HCT116 (cell line): ENCODE measurements around the gene KRTAP10-1. TPM values are rescaled to one million over a fixed set of nuclear protein-coding genes. Genes with fewer than 3 reads are reported as not detected.

Experiments used
- ATAC-seq: fragments of 200-7000 bp; cut with Tn5 transposase; 2 replicates; pipeline ENCODE4 v1.9.1; 2020; ENCODE audit warnings: mild to moderate bottlenecking, moderate library complexity
- BruUV-seq: library from RNA; stranded (reverse); fragments of 400-500 nt; replicated peaks from 2 replicates; lab custom pipeline; 2021; lab: Mats Ljungman, UMichigan
- CTCF ChIA-PET: fragments of 300-600 bp; sonication (Branson Sonifier 250); formaldehyde crosslinking; loops from one replicate; lab custom pipeline; 2021; ENCODE audit warnings: antibody characterized with exemption; lab: Charles Lee
- POLR2A ChIA-PET: fragments of 300-600, 350-600 bp; sonication (Branson Sonifier 250); formaldehyde crosslinking; loops from one replicate; lab custom pipeline; 2021; ENCODE audit warnings: antibody characterized with exemption; lab: Charles Lee
- RAD21 ChIA-PET, 2 experiments: fragments of 300-600 bp; sonication (Branson Sonifier 250); formaldehyde crosslinking; loops; one replicate each; lab custom pipeline; 2023; ENCODE audit warnings: low total read pairs in 2 of 2; ENCODE audit not compliant: uncharacterized antibody in 2 of 2, unreplicated experiment in 2 of 2, low non-redundant PET in 1 of 2; lab: Charles Lee
- DNase-seq: peaks from one replicate; pipeline ENCODE4 v3.0.0-alpha.2; 2010; ENCODE audit warnings: low read depth, low spot score
- H2AFZ ChIP-seq: fragments of 200-600 bp; shearing (Covaris generic), sonication (generic); 2 replicates; pipeline ENCODE4 v1.6.1; 2017; ENCODE audit warnings: low read depth, mixed run types, mixed read lengths, antibody characterized with exemption, low read length; ENCODE audit not compliant: poor library complexity, severe bottlenecking
- H3K27ac ChIP-seq: 2 replicates; pipeline ENCODE4 v1.5.1; 2012; ENCODE audit warnings: low read depth, low read length
- H3K27me3 ChIP-seq: fragments of 200-600 bp; sonication (generic); 2 replicates; pipeline ENCODE4 v1.6.1; 2016; ENCODE audit warnings: mixed run types, low read length, mixed read lengths; ENCODE audit not compliant: insufficient read depth
- H3K36me3 ChIP-seq, 2 experiments: fragments of 200-500 bp in 1 of 2; fragments of 200-600 bp in 1 of 2; sonication (Bioruptor generic) in 1 of 2; sonication (generic) in 1 of 2; 2 replicates each; pipeline versions ENCODE4 v1.5.1 to v1.6.1; 2014 to 2016; ENCODE audit warnings: low read length in 2 of 2, inconsistent platforms in 1 of 2, mixed read lengths in 1 of 2, mixed run types in 1 of 2; ENCODE audit not compliant: insufficient read depth in 2 of 2, control insufficient read depth in 1 of 2
- H3K4me1 ChIP-seq, 2 experiments: fragments of 200-600 bp in 1 of 2; sonication (generic) in 1 of 2; 2 replicates each; pipeline versions ENCODE4 v1.5.1 to v1.6.1; 2012 to 2017; ENCODE audit warnings: low read length in 2 of 2, inconsistent platforms in 1 of 2, mild to moderate bottlenecking in 1 of 2, mixed read lengths in 1 of 2, mixed run types in 1 of 2, moderate library complexity in 1 of 2; ENCODE audit not compliant: insufficient read depth in 2 of 2, control insufficient read depth in 1 of 2
- H3K4me2 ChIP-seq: fragments of 200-600 bp; sonication (generic); 2 replicates; pipeline ENCODE4 v1.6.1; 2017; ENCODE audit warnings: mixed run types, low read length, mixed read lengths
- H3K4me3 ChIP-seq, 2 experiments: fragments of 200-600 bp in 1 of 2; sonication (generic) in 1 of 2; replicated peaks in 1 of 2; 2 replicates each; pipeline ENCODE4 v1.5.1; 2011 to 2016; ENCODE audit warnings: low read length in 2 of 2, control low read depth in 1 of 2, low read depth in 1 of 2, mild to moderate bottlenecking in 1 of 2, mixed read lengths in 1 of 2, mixed run types in 1 of 2
- H3K79me2 ChIP-seq: fragments of 200-600 bp; sonication (generic); 2 replicates; pipeline ENCODE4 v1.6.1; 2017; ENCODE audit warnings: mild to moderate bottlenecking, mixed run types, low read length, moderate library complexity, mixed read lengths; ENCODE audit not compliant: insufficient read depth
- H3K9ac ChIP-seq: fragments of 200-600 bp; sonication (generic); 2 replicates; pipeline ENCODE4 v1.6.1; 2016; ENCODE audit warnings: low read length, mixed read lengths
- H3K9me2 ChIP-seq: fragments of 200-600 bp; sonication (generic), shearing (Covaris generic); 2 replicates; pipeline ENCODE4 v1.6.1; 2017; ENCODE audit warnings: mixed run types, mild to moderate bottlenecking, moderate library complexity; ENCODE audit not compliant: insufficient read depth
- H3K9me3 ChIP-seq, 2 experiments: fragments of 200-500 bp in 1 of 2; fragments of 200-600 bp in 1 of 2; sonication (Bioruptor generic) in 1 of 2; sonication (generic) in 1 of 2; 2 replicates each; pipeline ENCODE4 v1.6.1; 2014 to 2017; ENCODE audit warnings: low read length in 2 of 2, mixed read lengths in 2 of 2, inconsistent platforms in 1 of 2, low read depth in 1 of 2, mild to moderate bottlenecking in 1 of 2, mixed run types in 1 of 2, moderate library complexity in 1 of 2; ENCODE audit not compliant: control insufficient read depth in 1 of 2, insufficient read depth in 1 of 2
- H4K20me1 ChIP-seq: fragments of 200-600 bp; sonication (generic), shearing (Covaris generic); 2 replicates; pipeline ENCODE4 v1.6.1; 2017; ENCODE audit warnings: mixed run types, mild to moderate bottlenecking, moderate library complexity; ENCODE audit not compliant: insufficient read depth
- ATF3 ChIP-seq: IDR thresholded peaks from 2 replicates; pipeline ENCODE4 v1.6.1; 2012
- CBX3 ChIP-seq: IDR thresholded peaks from 2 replicates; pipeline ENCODE4 v1.6.1; 2012; ENCODE audit warnings: low read depth
- CEBPB ChIP-seq: IDR thresholded peaks from 2 replicates; pipeline ENCODE4 v1.6.1; 2012; ENCODE audit warnings: low read depth
- CTCF ChIP-seq, 3 experiments: fragments of 200-600 bp in 1 of 3; sonication (generic) in 1 of 3; IDR thresholded peaks in 2 of 3; conservative IDR thresholded peaks in 1 of 3; 2 replicates each; pipeline ENCODE4 v1.5.1; 2012 to 2017; ENCODE audit warnings: low read depth in 2 of 3, low read length in 2 of 3, antibody characterized with exemption in 1 of 3, borderline replicate concordance in 1 of 3, control low read depth in 1 of 3, mild to moderate bottlenecking in 1 of 3, mixed read lengths in 1 of 3, mixed run types in 1 of 3, moderate library complexity in 1 of 3; ENCODE audit not compliant: insufficient read depth in 1 of 3
- EGR1 ChIP-seq: IDR thresholded peaks from 2 replicates; pipeline ENCODE4 v1.6.1; 2012; ENCODE audit warnings: low read depth
- ELF1 ChIP-seq: IDR thresholded peaks from 2 replicates; pipeline ENCODE4 v1.6.1; 2012; ENCODE audit warnings: low read depth, borderline replicate concordance
- EZH2 ChIP-seq: fragments of 200-600 bp; sonication (generic); IDR thresholded peaks from 2 replicates; pipeline ENCODE4 v1.6.1; 2017; ENCODE audit warnings: antibody characterized with exemption, mixed run types
- FOSL1 ChIP-seq: IDR thresholded peaks from 2 replicates; pipeline ENCODE4 v1.6.1; 2012; ENCODE audit warnings: low read depth
- MAX ChIP-seq: IDR thresholded peaks from 2 replicates; pipeline ENCODE4 v1.6.1; 2012
- POLR2A ChIP-seq: IDR thresholded peaks from 2 replicates; pipeline ENCODE4 v1.7.0; 2011; ENCODE audit warnings: borderline replicate concordance; ENCODE audit not compliant: insufficient read depth, insufficient read length; ENCODE audit errors: extremely low read depth
- RAD21 ChIP-seq: IDR thresholded peaks from 2 replicates; pipeline ENCODE4 v1.6.1; 2012; ENCODE audit warnings: low read depth, mild to moderate bottlenecking
- REST ChIP-seq: IDR thresholded peaks from 2 replicates; pipeline ENCODE4 v1.6.1; 2012; ENCODE audit warnings: low read depth
- SIN3A ChIP-seq: IDR thresholded peaks from 2 replicates; pipeline ENCODE4 v1.6.1; 2012; ENCODE audit warnings: low read depth
- SP1 ChIP-seq: IDR thresholded peaks from 2 replicates; pipeline ENCODE4 v1.6.1; 2012; ENCODE audit warnings: low read depth
- SRF ChIP-seq: IDR thresholded peaks from 2 replicates; pipeline ENCODE4 v1.6.1; 2012; ENCODE audit warnings: low read depth
- TCF7L2 ChIP-seq: IDR thresholded peaks from 2 replicates; pipeline ENCODE4 v1.7.0; 2011; ENCODE audit warnings: borderline replicate concordance, inconsistent platforms; ENCODE audit not compliant: insufficient read depth, insufficient read length; ENCODE audit errors: extremely low read depth
- YY1 ChIP-seq: IDR thresholded peaks from 2 replicates; pipeline ENCODE4 v1.6.1; 2011; ENCODE audit warnings: low read length, low read depth, moderate library complexity, mild to moderate bottlenecking; ENCODE audit not compliant: insufficient replicate concordance; ENCODE audit errors: extremely low read depth
- ZBTB33 ChIP-seq: IDR thresholded peaks from 2 replicates; pipeline ENCODE4 v1.6.1; 2011; ENCODE audit warnings: mild to moderate bottlenecking, low read length, moderate library complexity; ENCODE audit not compliant: insufficient replicate concordance; ENCODE audit errors: extremely low read depth
- ZFX ChIP-seq: fragments of 450-650 bp; IDR thresholded peaks from 2 replicates; pipeline ENCODE4 v1.6.1; 2017
- ZNF274 ChIP-seq: fragments of 200-500 bp; sonication (Bioruptor generic); IDR thresholded peaks from 2 replicates; pipeline ENCODE4 v1.6.1; 2014; ENCODE audit warnings: mild to moderate bottlenecking, low read depth, low read length, inconsistent platforms
- intact Hi-C: fragments of 100-400 bp; cut with micrococcal nuclease; formaldehyde crosslinking; loops from 2 replicates; pipeline ENCODE4 v1.10.0; 2022
- total RNA-seq: library from RNA; stranded (reverse); gene quantifications from one replicate; pipeline ENCODE4 v1.2.1, GENCODE V29; 2021; ENCODE audit not compliant: unreplicated experiment

KRTAP10-1 gene
- total RNA-seq, 1 experiment from 2014 or later = not detected

GRCh38 chr21:44575307-44576024, 35.5 kb upstream of the KRTAP10-1 start:
- no TSS peak for BruUV-seq
- ChIA-PET RAD21 (no interaction called here), CTCF (no interaction called here), POLR2A (no interaction called here)
- Histone ChIP-seq H3K27me3 (peaks cover 6% of the 10 kb centered on the region; the same call in 1 of the 2 replicates), H4K20me1 (no peaks in the 10 kb centered on the region), H3K4me1 (peaks cover 0 to 3% of the 10 kb centered on the region in 2 experiments; a peak in 1 of 4 replicates), H3K9ac (no peak overlapping the region), H3K4me3 (no peak overlapping the region), H3K36me3 (no peaks in the 10 kb centered on the region), H3K9me2 (no peaks in the 10 kb centered on the region), H2AFZ (no peak overlapping the region), H3K4me2 (no peak overlapping the region), H3K79me2 (no peaks in the 10 kb centered on the region), H3K27ac (no peak overlapping the region), H3K9me3 (peaks cover 0 to 4% of the 10 kb centered on the region in 2 experiments; a peak in 2 of 4 replicates)
- TF ChIP-seq POLR2A (no peak), EGR1 (no peak), MAX (no peak), CEBPB (no peak), YY1 (no peak), ZBTB33 (no peak), CBX3 (no peak), ELF1 (no peak), REST (no peak), SIN3A (no peak), RAD21 (no peak), CTCF (IDR thresholded peaks at IDR 0.05 in 2 of 3, conservative IDR thresholded peaks at IDR 0.05 in 1 of 3; ENCODE audit: borderline replicate concordance in 1 of 3, insufficient read depth in 1 of 3, low read depth in 2 of 3, low read length in 2 of 3) (no peak), ATF3 (no peak), EZH2 (no peak), TCF7L2 (no peak), SRF (no peak), SP1 (no peak), FOSL1 (no peak), ZFX (no peak), ZNF274 (no peak)
- intact Hi-C loops = no loop called here
- no peak for ATAC-seq
- DNase-seq = no peak
